ENCODE measurements around the gene SENP1. TPM values are rescaled to one million over a fixed set of nuclear protein-coding genes. Genes with fewer than 3 reads are reported as not detected.
"Not testable (repeated sequence)": the region's sequence is repeated elsewhere in the genome, so short reads cannot be mapped to it uniquely, and the experiment has no call there.

The SENP1 gene
- total RNA-seq, 1 experiment from 2014 or later = 41.6 TPM

DNA sequence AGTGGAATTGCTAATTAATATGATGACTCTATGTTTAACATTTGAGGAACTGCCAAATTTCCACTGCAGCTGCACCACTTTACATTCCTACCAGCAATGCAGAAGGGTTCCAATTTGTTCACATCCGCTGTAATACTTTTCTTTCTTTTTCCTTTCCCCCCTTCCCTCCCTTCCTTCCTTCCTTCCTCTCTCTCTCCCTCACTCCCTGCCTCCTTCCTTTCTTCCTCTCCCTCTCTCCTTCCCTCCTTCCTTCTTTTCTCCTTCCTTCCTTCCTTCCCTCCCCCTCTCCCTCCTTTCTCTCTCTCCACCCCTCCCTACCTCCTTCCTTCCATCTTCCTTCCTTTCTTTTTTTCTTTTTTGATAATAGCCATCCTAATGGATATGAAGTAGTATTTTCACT lies 10.1 kb upstream of the SENP1 start:
- H3K27ac ChIP-seq (ENCODE audit: low read depth, low read length, poor library complexity, severe bottlenecking) = no peak overlapping the region
- BruUV-seq (replicated peaks) = no TSS peak
- no peak for TF ChIP-seq EZH2 (IDR thresholded peaks at IDR 0.05; ENCODE audit: borderline replicate concordance, low read depth, low read length, poor library complexity, severe bottlenecking)
- no peak overlapping the region for H3K4me3 ChIP-seq (ENCODE audit: low read depth, low read length, poor library complexity, severe bottlenecking)
- H3K27me3 ChIP-seq (replicated peaks; ENCODE audit: insufficient read depth, low read depth, low read length, poor library complexity) = peaks cover 11% of the 10 kb centered on the region
- H3K36me3 ChIP-seq (ENCODE audit: insufficient read depth, low read length, poor library complexity, severe bottlenecking) = no peaks in the 10 kb centered on the region
- DNase-seq (ENCODE audit: low spot score) = no peak
- peaks cover 10% of the 10 kb centered on the region for H3K4me1 ChIP-seq (ENCODE audit: insufficient read depth, low read length, poor library complexity, severe bottlenecking)
- POLR2A ChIA-PET (ENCODE audit: low non-redundant PET) = no interaction called here
- CTCF ChIA-PET = no interaction called here
- no peaks in the 10 kb centered on the region for H3K9me3 ChIP-seq (ENCODE audit: low read depth, low read length, poor library complexity, severe bottlenecking)
- intact Hi-C loops (cut with micrococcal nuclease; ENCODE audit: unreplicated experiment) = no loop called here

DNA sequence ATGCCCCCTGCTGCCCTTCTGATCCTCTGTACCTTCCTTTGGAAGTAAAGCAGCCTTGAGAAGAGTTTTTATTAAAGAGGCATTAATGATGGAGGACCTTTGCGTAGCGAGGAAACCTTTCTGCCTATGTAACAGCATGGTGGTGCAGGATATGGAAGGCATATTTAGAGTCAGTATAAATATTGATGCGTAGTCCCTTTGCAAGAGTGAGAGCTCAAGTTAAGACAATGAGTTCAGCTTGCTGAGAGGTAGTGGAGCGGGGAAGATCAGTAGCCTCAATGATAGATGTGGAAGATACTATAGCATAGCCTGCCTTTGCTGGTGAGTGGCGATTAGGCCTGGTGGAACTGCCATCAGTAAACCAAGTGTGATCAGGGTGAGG lies 5.4 kb upstream of the SENP1 start:
- H3K27me3 ChIP-seq (replicated peaks; ENCODE audit: insufficient read depth, low read depth, low read length, poor library complexity); H3K9me3 ChIP-seq (ENCODE audit: low read depth, low read length, poor library complexity, severe bottlenecking); POLR2A ChIA-PET (ENCODE audit: low non-redundant PET); H3K36me3 ChIP-seq (ENCODE audit: insufficient read depth, low read length, poor library complexity, severe bottlenecking); intact Hi-C loops (cut with micrococcal nuclease; ENCODE audit: unreplicated experiment); DNase-seq (ENCODE audit: low spot score); H3K27ac ChIP-seq (ENCODE audit: low read depth, low read length, poor library complexity, severe bottlenecking); H3K4me1 ChIP-seq (ENCODE audit: insufficient read depth, low read length, poor library complexity, severe bottlenecking); CTCF ChIA-PET; H3K4me3 ChIP-seq (ENCODE audit: low read depth, low read length, poor library complexity, severe bottlenecking); BruUV-seq (replicated peaks): not testable (repeated sequence)

DNA sequence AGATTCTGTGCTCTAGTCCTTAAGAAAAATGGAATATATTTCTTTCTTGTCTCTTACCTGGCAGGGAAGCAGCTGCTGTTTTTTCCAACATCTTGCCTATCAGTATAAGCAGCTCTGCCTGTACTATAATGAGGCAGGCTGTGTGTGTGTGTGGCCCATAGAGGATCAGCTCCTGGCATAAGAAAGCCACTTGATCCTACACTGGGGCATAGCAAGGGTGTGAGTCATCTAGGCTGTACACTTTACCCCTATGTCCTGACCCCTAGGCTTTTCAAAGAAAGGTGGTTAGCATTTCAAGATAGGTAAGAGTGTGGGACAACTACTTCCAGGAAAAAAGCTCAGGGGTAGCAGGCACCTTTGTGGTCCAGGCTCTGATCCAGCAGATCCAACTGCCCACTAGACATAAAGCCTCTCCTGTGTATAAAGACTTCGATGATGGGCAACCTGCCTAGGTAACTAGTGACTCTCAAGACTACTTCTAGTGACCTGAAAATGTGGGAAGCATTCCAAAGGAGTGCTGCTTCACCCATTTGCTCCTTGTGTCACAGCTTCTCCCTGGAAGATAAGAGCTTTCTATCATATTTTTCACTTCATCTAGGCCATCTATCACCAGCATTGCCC lies 4.9 kb upstream of the SENP1 start:
- H3K27ac ChIP-seq (ENCODE audit: low read depth, low read length, poor library complexity, severe bottlenecking) = no peak overlapping the region
- no peaks in the 10 kb centered on the region for H3K4me1 ChIP-seq (ENCODE audit: insufficient read depth, low read length, poor library complexity, severe bottlenecking)
- BruUV-seq (replicated peaks) = no TSS peak
- H3K9me3 ChIP-seq (ENCODE audit: low read depth, low read length, poor library complexity, severe bottlenecking) = no peaks in the 10 kb centered on the region
- POLR2A ChIA-PET (ENCODE audit: low non-redundant PET) = no interaction called here
- H3K4me3 ChIP-seq (ENCODE audit: low read depth, low read length, poor library complexity, severe bottlenecking) = no peak overlapping the region
- DNase-seq (ENCODE audit: low spot score) = no peak
- TF ChIP-seq, protein P1, sequence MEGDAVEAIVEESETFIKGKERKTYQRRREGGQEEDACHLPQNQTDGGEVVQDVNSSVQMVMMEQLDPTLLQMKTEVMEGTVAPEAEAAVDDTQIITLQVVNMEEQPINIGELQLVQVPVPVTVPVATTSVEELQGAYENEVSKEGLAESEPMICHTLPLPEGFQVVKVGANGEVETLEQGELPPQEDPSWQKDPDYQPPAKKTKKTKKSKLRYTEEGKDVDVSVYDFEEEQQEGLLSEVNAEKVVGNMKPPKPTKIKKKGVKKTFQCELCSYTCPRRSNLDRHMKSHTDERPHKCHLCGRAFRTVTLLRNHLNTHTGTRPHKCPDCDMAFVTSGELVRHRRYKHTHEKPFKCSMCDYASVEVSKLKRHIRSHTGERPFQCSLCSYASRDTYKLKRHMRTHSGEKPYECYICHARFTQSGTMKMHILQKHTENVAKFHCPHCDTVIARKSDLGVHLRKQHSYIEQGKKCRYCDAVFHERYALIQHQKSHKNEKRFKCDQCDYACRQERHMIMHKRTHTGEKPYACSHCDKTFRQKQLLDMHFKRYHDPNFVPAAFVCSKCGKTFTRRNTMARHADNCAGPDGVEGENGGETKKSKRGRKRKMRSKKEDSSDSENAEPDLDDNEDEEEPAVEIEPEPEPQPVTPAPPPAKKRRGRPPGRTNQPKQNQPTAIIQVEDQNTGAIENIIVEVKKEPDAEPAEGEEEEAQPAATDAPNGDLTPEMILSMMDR (conservative IDR thresholded peaks at IDR 0.05; ENCODE audit: low read depth, low read length) = no peak
- no peak for TF ChIP-seq EZH2 (IDR thresholded peaks at IDR 0.05; ENCODE audit: borderline replicate concordance, low read depth, low read length, poor library complexity, severe bottlenecking)
- intact Hi-C loops (cut with micrococcal nuclease; ENCODE audit: unreplicated experiment) = no loop called here
- peaks cover 5% of the 10 kb centered on the region for H3K27me3 ChIP-seq (replicated peaks; ENCODE audit: insufficient read depth, low read depth, low read length, poor library complexity)
- CTCF ChIA-PET = no interaction called here
- no peaks in the 10 kb centered on the region for H3K36me3 ChIP-seq (ENCODE audit: insufficient read depth, low read length, poor library complexity, severe bottlenecking)

DNA sequence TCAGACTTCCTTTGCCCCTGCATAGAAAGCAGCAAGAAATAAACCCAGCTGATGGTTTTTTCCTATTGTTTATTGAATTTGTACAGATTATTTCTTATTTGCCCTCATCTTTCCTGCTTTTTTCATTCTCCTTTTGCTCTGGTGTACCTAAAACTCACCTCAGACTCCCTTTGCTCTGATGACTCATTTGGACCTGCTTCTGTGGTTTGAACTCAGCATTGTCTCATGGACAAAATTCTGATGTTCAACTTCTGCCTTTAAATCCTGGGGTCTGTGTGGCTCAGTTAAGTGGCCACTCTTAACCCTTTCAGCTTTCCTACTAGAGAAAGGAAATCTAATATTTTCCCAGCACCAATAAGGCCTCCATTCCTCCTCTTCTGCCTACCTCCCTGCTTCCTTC lies 3.5 kb upstream of the SENP1 start:
- POLR2A ChIA-PET (ENCODE audit: low non-redundant PET) = no interaction called here
- intact Hi-C loops (cut with micrococcal nuclease; ENCODE audit: unreplicated experiment) = loop anchor here (5.0 kb wide), 1 partner anchor 48 kb away; the partner anchor contains the start of gene ASB8
- Histone ChIP-seq H3K4me3 (ENCODE audit: low read depth, low read length, poor library complexity, severe bottlenecking) (no peak overlapping the region), H3K9me3 (ENCODE audit: low read depth, low read length, poor library complexity, severe bottlenecking) (no peaks in the 10 kb centered on the region), H3K27me3 (replicated peaks; ENCODE audit: insufficient read depth, low read depth, low read length, poor library complexity) (peaks cover 5% of the 10 kb centered on the region), H3K27ac (ENCODE audit: low read depth, low read length, poor library complexity, severe bottlenecking) (no peak overlapping the region), H3K4me1 (ENCODE audit: insufficient read depth, low read length, poor library complexity, severe bottlenecking) (peaks cover 6% of the 10 kb centered on the region), H3K36me3 (ENCODE audit: insufficient read depth, low read length, poor library complexity, severe bottlenecking) (no peaks in the 10 kb centered on the region)
- BruUV-seq (replicated peaks) = no TSS peak
- CTCF ChIA-PET = no interaction called here
- TF ChIP-seq, protein P1 (conservative IDR thresholded peaks at IDR 0.05; ENCODE audit: low read depth, low read length) = no peak
- no peak for TF ChIP-seq EZH2 (IDR thresholded peaks at IDR 0.05; ENCODE audit: borderline replicate concordance, low read depth, low read length, poor library complexity, severe bottlenecking)
- DNase-seq (ENCODE audit: low spot score) = no peak
